Forelimb muscle (tissue), 1 donor: Measurements from ENCODE around the gene MAP3K20. TPM values are rescaled to one million over a fixed set of nuclear protein-coding genes. Genes with fewer than 3 reads are reported as not detected.
"Not testable (repeated sequence)": the region's sequence is repeated elsewhere in the genome, so short reads cannot be mapped to it uniquely, and the experiment has no call there.

Source experiments
- DNase-seq: peaks from one replicate; pipeline ENCODE4 v3.0.0-alpha.2; 2013; ENCODE audit warnings: low read depth
- polyA plus RNA-seq: library from polyadenylated mRNA; unstranded; fragments of 120-200 nt; gene quantifications from one replicate; pipeline ENCODE4 v1.2.1, GENCODE V29; 2013; ENCODE audit not compliant: insufficient read length

The MAP3K20 gene
- polyA plus RNA-seq, 1 donor, result 103 TPM

- no peak for DNase-seq
These were observed 85.4 kb downstream of the MAP3K20 start for GRCh38 chr2:173161040-173161439.

GRCh38 chr2:173161507-173161906 lies 85.9 kb downstream of the MAP3K20 start:
- no peak for DNase-seq

DNA sequence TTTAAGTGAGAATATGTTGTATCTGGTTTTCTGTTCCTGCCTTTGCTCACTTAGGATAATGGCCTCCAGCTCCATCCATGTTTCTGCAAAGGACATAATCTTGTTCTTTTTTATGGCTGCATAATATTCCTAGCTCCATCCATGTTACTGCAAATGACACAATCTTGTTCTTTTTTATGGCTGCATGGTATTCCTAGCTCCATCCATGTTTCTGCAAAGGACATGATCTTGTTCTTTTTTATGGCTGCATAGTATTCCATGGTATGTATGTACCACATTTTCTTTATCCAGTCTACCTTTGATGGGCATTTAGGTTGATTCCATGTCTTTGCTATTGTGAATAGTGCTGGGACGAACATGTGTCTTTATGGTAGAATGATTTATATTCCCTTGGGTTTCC lies 87.7 kb downstream of the MAP3K20 start:
- not testable (repeated sequence) for DNase-seq

DNA sequence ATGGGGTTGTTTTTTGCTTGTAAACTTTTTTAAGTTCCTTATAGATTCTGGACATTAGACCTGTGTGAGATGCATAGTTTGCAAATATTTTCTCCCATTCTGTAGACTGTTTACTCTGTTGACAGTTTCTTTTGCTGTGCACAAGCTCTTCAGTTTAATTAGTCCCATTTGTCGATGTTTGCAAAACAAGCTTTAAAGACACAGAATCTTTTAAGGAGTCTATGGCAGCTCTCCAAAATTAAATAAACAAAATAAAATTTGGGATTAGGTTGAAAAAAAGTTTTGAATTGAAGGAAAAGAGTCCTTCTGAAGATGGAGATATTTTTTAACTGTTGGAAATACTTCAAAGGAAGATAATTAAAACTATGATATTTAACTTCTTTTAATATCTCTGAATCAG lies 88.8 kb downstream of the MAP3K20 start:
- no peak for DNase-seq

DNA sequence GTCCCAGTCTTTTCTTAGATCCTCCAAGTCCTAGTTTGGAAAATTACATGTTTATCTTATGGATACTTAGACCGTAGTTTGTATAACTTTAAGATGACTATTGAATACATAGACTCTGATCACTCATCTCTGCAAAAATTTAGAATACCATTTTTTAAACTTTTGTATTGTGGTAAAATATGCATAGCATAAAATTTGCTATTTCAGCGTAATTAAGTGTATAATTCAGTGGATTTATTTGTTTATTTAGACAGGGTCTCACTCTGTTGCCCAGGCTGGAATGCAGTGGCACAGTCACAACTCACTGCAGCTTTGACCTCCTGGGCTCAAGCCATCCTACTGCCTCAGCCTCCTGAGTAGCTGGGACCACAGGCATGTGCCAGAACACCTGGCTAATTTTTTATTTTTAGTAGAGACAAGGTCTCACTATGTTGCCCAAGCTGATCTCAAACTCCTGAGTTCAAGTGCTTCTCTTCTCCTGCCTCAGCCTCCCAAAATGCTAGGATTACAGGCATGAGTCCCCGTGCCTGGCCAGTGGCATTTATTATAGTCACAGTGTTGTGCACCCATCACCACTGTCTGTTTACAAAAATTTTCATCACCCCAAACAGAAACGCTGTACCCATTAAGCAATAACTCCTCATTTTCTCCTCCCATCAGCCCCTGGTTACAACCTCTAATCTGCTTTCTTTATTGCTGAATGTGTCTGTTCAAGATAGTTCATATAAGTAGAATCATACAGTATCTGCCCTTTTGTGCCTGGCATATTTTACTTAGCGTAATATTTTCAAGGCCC lies 90.0 kb downstream of the MAP3K20 start:
- DNase-seq, result no peak

DNA sequence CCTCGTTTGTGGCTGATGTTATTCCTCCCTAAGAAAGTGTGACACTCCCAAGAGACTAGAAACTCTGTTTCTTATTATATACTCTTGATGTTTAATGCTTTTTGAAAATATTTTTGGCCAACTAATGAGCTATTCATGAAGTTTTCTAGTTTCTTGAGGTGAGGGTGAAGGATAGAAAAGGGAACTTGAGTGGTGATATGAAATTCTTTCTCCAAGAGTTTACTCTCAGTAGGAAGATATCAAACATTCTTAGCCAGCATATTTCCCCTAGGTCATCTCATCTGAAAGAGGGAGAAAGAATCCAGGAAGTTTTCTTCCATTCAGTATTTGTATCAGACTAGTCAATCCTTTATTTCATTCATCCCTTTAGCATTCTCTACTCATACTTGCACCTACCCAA lies 95.7 kb downstream of the MAP3K20 start:
- DNase-seq, result no peak

DNA sequence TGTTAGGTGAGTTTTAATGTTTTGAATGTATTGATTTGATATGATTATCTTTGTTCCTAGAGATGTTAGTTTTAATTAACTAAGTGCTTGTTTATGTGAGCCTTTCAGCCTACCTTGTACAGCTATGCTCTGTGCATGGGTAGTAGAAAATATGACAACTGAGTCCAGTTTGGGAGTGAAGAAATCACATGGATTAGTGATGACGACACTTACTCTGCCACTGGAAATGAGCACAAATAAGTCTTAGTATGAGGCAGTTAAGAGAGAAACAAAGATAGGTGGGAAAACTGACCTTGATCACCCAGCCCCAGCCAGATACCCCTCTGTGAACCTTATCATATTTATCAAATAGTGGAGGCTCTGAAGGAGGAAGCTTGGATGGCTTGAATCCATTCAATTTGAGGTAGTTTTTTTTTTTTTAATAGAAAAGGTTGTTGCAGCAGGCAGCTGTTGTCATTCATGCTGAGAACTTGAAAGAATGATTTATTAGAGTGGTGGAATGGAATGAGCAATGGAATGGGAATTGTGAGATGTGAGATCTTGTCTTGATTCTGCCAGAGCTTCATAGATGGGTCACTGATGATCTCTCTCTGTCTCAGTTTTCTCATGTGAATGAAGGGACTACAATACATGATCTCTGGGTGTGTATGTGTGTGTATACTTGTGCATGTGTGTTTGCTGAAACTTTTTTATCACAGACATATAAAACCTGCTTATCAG lies 96.4 kb downstream of the MAP3K20 start:
- no peak for DNase-seq

DNA sequence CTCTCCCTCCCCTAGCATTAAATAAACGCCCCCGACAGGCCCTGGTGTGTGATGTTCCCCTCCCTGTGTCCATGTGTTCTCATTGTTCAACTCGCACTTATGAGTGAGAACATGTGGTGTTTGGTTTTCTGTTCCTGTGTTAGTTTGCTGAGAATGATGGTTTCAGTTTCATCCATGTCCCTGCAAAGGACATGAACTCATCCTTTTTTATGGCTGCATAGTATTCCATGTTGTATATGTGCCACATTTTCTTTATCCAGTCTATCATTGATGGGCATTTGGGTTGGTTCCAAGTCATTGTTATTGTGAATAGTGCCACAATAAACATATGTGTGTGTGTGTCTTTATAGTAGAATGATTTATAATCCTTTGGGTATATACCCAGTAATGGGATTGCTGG lies 98.7 kb downstream of the MAP3K20 start:
- DNase-seq, result not testable (repeated sequence)

- no peak for DNase-seq
These were observed 99.6 kb downstream of the MAP3K20 start for GRCh38 chr2:173175222-173175621.

GRCh38 chr2:173181982-173182381 lies 106.3 kb downstream of the MAP3K20 start:
- DNase-seq, result no peak

GRCh38 chr2:173184031-173185004 lies 108.7 kb downstream of the MAP3K20 start:
- DNase-seq, result no peak

- DNase-seq, result no peak
These were observed 109.8 kb downstream of the MAP3K20 start for GRCh38 chr2:173185437-173185836.

- DNase-seq, result no peak
These were observed 112.5 kb downstream of the MAP3K20 start for GRCh38 chr2:173187941-173188788.

DNA sequence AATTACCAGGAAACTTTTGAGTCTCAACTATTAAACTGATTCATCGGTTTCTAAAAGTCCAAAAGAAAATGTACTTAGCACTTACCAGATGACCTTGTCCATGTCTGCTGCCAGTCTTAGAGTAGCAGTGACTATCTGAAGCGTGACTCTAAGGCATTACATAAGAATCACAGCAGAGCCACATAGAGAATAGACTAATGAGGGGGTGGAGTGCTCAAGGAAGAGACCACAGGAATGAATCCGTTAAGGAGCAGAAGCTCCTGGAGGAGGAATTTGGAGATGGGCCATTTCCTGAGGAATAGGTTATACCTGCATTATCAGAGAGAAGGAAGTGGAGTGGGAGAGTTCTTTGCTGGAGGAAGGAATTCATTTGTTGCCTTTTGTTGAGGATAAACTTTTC lies 116.0 kb downstream of the MAP3K20 start:
- no peak for DNase-seq

- no peak for DNase-seq
These were observed 116.4 kb downstream of the MAP3K20 start for GRCh38 chr2:173192071-173192470.

DNA sequence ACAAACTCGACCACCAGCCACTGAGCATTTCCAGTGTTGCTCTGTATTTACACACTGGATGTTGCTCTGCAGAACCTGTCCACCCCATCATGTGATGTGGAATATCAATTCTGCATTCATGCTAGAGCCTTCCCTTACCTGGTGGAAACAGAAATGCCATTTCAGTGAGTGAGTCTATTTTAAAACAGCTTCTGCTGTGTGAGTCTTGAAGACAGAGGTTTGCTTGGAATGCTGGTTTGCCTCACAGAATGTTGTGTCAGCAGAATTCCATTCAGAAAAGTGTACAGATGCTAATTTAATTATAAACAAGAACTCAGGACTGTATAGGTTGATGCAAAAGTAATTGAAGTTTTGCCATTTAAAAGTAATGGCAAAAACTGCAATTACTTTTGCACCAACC lies 118.3 kb downstream of the MAP3K20 start:
- DNase-seq, result no peak

GRCh38 chr2:173195100-173195499 lies 119.5 kb downstream of the MAP3K20 start:
- DNase-seq, result no peak

DNA sequence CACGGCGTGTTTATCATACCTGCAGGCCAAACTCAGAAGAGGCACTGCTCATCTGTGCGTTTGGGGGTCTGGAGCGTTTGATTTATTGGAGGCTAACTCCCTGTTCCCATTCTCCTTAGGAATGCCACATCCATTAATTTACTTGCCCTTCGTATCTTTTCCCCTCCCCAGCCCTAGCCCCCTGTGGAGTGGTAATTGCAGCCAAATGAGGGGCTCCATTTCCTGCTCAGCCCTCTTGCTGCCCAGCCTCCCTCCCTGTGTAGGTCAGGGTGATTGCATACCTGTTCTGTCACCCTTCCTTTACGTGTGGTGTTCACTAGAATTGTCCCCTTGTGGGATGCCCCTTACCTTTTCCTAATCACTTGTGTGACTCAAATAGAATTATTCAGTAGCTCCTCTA lies 120.4 kb downstream of the MAP3K20 start:
- no peak for DNase-seq

DNA sequence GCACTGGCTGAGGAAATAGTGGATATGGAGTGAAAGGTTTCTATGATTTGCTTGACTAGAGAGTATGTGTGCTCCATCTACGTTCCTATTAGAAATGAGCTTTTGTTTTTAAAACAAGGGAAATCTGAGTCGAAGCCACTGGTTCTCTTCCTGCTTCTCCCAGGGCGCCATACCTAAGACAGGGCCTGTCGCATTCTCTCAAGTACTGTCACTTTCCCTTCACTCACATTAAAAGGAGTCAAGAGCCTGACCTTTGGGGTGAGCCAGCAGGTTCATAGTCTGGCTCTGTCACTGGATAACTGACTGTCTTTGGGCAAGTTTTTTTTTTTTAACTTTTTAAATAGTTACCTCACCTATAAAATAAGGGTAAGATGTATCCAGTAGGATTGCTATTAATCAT lies 121.0 kb downstream of the MAP3K20 start:
- DNase-seq, result no peak

DNA sequence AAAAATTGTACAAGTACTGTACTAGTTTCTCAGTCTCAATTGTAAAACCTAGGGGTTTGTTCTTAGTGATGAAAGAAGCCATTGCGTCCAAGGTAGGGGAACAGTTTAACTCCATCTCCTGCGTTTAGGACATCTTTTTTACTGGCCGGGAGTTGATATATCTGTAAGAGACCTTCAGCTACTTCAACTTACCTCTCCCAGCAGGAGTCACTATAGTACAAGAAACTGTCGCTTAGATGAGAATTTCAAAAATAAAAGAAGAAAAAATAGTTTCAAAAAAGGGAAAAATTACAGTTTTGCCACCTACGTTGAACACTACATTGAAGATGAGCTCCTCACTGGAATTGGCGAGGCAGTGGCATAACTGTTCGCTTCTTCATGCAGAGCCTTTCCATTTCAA lies 122.7 kb downstream of the MAP3K20 start:
- no peak for DNase-seq

DNA sequence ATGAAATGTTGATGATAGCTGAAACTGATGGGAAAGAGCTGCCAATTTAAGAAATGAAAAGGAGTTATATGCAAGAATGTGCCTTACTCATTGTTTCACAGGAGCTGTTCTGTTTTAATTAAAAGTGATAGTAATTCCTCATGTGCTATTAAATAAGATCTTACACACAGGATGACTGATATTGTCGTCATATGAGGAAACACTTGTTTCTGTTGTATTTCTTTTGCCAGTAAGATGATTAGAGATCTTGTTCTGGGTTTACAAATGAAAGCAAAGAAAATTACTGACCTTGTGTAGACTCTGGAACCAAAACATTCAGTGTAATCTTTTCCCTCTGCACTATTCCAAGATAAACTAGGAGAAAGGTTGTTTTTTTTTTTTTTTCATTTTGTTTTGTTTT lies 123.6 kb downstream of the MAP3K20 start:
- no peak for DNase-seq
